PC-3 (cell line): ENCODE results near the gene HABP4.

Experiments
- EZH2 ChIP-seq: fragments of 300-600 bp; sonication (generic); IDR thresholded peaks from one replicate; pipeline ENCODE4 v1.6.1; 2017; ENCODE audit warnings: antibody characterized with exemption, mild to moderate bottlenecking, low read length; ENCODE audit not compliant: unreplicated experiment
- EZH2phosphoT487 ChIP-seq: fragments of 300-600 bp; sonication (generic); IDR thresholded peaks from 2 replicates; pipeline ENCODE4 v1.6.1; 2018; ENCODE audit warnings: mild to moderate bottlenecking, antibody characterized with exemption, low read length, borderline replicate concordance
- TF ChIP-seq, protein P1 (sequence below): fragments of 300-600 bp; sonication (generic); conservative IDR thresholded peaks from 2 replicates; pipeline ENCODE4 v1.5.1; 2017; ENCODE audit warnings: antibody characterized with exemption, low read depth, mild to moderate bottlenecking, low read length

DNA sequence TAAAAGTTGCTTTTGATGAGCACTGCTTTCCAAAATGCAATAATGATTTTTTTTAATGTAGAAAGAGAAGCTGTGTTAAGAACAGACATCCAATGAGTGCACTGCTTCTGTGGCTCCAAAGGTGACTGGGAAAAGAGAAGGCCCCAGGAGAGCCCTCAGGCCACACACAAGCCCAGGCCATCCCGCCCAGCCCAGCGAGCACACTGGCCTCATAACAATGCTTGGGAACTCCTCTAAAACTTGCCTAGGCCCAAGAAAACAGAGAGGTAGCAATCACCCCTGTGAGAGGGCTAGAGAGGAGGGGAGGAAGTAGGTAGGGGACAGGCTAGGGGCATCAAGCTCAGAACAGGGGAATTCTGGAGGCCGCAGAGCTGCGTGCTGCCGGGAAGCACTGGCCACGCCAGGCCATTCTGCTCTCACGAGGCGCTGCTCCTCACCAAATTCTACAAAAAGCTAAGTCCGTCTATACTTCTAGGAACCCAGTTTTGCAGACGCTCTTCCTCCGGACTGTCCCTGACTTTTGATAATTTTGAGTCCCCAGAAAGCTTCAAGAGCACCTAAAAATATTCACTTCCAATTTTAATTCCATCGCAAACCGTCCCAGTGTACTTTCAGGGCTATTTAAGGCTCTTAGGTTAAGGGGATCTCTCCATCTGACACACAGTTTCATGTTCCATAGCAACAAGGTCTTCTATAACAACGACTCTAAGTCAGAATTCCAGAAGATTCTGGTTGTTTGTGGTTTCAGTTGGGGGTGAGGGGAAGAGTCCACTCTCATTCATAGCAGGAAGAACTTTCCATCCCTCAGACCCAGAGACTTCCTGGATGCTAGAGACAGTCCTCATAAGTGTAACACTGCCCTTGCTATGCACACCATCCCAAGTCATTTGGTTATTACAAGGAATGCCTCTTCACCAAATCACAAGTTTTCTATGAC lies 51.0 kb downstream of the HABP4 start:
- TF ChIP-seq, protein P1, sequence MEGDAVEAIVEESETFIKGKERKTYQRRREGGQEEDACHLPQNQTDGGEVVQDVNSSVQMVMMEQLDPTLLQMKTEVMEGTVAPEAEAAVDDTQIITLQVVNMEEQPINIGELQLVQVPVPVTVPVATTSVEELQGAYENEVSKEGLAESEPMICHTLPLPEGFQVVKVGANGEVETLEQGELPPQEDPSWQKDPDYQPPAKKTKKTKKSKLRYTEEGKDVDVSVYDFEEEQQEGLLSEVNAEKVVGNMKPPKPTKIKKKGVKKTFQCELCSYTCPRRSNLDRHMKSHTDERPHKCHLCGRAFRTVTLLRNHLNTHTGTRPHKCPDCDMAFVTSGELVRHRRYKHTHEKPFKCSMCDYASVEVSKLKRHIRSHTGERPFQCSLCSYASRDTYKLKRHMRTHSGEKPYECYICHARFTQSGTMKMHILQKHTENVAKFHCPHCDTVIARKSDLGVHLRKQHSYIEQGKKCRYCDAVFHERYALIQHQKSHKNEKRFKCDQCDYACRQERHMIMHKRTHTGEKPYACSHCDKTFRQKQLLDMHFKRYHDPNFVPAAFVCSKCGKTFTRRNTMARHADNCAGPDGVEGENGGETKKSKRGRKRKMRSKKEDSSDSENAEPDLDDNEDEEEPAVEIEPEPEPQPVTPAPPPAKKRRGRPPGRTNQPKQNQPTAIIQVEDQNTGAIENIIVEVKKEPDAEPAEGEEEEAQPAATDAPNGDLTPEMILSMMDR = no peak
- no peak for TF ChIP-seq EZH2phosphoT487
- TF ChIP-seq EZH2 = no peak
